C4-2B (cell line): ENCODE results near the gene SELENOO.

Experiments used
- CTCF ChIP-seq: fragments of 450-650 bp; conservative IDR thresholded peaks from 2 replicates; pipeline ENCODE4 v1.5.1; 2017; ENCODE audit warnings: mild to moderate bottlenecking
- ZFX ChIP-seq: fragments of 450-650 bp; IDR thresholded peaks from 2 replicates; pipeline ENCODE4 v1.6.1; 2017

- TF ChIP-seq CTCF (no peak), ZFX (no peak)
Measured at GRCh38 chr22:50220603-50221409, 20.0 kb downstream of the SELENOO start.
